MM.1S (cell line): ENCODE data around the gene TCEAL1.

Experiments used
- EZH2 ChIP-seq: fragments of 300-600 bp; sonication (generic); optimal IDR thresholded peaks from 2 replicates; pipeline ENCODE3; 2017; ENCODE audit warnings: low read depth, mild to moderate bottlenecking, antibody characterized with exemption, low read length, mixed read lengths
- EZH2phosphoT487 ChIP-seq: fragments of 300-600 bp; sonication (generic); IDR thresholded peaks from 2 replicates; pipeline ENCODE4 v1.6.1; 2018; ENCODE audit warnings: antibody characterized with exemption, low read length
- TF ChIP-seq, protein P1 (sequence below): fragments of 300-600 bp; sonication (generic); IDR thresholded peaks from 2 replicates; pipeline ENCODE4 v1.5.1; 2016; ENCODE audit warnings: antibody characterized with exemption, low read length, mixed read lengths

DNA sequence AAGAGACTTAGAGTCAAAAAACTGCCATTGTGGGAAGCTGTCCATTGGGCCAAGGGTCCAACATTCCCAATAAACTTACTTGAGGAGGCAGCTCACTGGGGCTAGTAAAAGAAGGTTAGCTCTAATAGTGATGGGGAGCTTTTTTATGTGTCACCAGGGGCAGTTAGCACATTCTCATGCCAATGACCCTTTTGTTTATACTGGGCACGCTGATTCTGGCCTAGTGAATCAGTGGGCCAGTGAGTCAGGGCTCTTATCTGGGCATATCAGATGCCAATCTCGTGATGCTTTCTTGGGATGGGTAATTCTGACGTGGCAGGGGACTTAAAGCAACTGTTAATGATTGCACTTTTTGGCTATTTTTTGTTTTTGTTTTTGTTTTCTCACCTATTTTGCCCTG lies 27.8 kb downstream of the TCEAL1 start:
- no peak for TF ChIP-seq EZH2
- TF ChIP-seq, protein P1, sequence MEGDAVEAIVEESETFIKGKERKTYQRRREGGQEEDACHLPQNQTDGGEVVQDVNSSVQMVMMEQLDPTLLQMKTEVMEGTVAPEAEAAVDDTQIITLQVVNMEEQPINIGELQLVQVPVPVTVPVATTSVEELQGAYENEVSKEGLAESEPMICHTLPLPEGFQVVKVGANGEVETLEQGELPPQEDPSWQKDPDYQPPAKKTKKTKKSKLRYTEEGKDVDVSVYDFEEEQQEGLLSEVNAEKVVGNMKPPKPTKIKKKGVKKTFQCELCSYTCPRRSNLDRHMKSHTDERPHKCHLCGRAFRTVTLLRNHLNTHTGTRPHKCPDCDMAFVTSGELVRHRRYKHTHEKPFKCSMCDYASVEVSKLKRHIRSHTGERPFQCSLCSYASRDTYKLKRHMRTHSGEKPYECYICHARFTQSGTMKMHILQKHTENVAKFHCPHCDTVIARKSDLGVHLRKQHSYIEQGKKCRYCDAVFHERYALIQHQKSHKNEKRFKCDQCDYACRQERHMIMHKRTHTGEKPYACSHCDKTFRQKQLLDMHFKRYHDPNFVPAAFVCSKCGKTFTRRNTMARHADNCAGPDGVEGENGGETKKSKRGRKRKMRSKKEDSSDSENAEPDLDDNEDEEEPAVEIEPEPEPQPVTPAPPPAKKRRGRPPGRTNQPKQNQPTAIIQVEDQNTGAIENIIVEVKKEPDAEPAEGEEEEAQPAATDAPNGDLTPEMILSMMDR, result no peak
- TF ChIP-seq EZH2phosphoT487, result no peak
